Mucosa of descending colon (tissue), 3 donors: Measurements from ENCODE around the gene TBC1D20. TPM values are rescaled to one million over a fixed set of nuclear protein-coding genes. Genes with fewer than 3 reads are reported as not detected.
A peak's percentile ranks its signal among the peaks of the same experiment; 100 is the strongest.
"Not testable (repeated sequence)": the region's sequence is repeated elsewhere in the genome, so short reads cannot be mapped to it uniquely, and the experiment has no call there.

Experiments used
- ATAC-seq: fragments of 200-7000 bp; cut with Tn5 transposase; one replicate; pipeline ENCODE4 v1.9.1; 2020; ENCODE audit warnings: mild to moderate bottlenecking, moderate library complexity
- DNase-seq, 3 donors: peaks; one replicate each; pipeline ENCODE4 v3.0.0-alpha.2; 2020
- H3K36me3 ChIP-seq: fragments of 200-600 bp; one replicate; pipeline ENCODE4 v1.8.0; 2021; ENCODE audit warnings: low read depth, mild to moderate bottlenecking
- H3K4me1 ChIP-seq: fragments of 200-600 bp; one replicate; pipeline ENCODE4 v1.8.0; 2021; ENCODE audit warnings: low read depth, mild to moderate bottlenecking
- H3K4me3 ChIP-seq: fragments of 200-600 bp; one replicate; pipeline ENCODE4 v1.8.0; 2021; ENCODE audit warnings: mild to moderate bottlenecking
- H3K9me3 ChIP-seq: fragments of 200-600 bp; one replicate; pipeline ENCODE4 v1.8.0; 2021; ENCODE audit warnings: mild to moderate bottlenecking
- intact Hi-C, 2 donors: fragments of 100-400 bp; cut with DNase I in 1 of 2; cut with micrococcal nuclease in 1 of 2; formaldehyde crosslinking; loops; one replicate each; pipeline versions ENCODE4 v1.11.0 to v1.11.1; 2022; cut with DNase I, micrococcal nuclease
- total RNA-seq, 3 donors: library from RNA; stranded (reverse); fragmentation: NEBNext Ultra II Directional in 2 of 3; extraction: Animal tissue kit (Norgen Biotek cat#: 25700) in 2 of 3; gene quantifications; one replicate each; pipeline versions ENCODE4 v1.2.1 to v1.2.4, GENCODE V29; 2021 to 2023
- TF ChIP-seq, protein P1 (sequence below): fragments of 200-600 bp; IDR thresholded peaks from one replicate; pipeline ENCODE4 v1.8.0; 2022; ENCODE audit warnings: antibody characterized with exemption, mild to moderate bottlenecking
- donor health status: DM: no; HTN: no; CAD: no; lungs with moderate emphysema.
- donor health status: DM: no; HTN: no; CAD: no.
- donor health status: DM: no; HTN: yes; CAD: no.

Gene TBC1D20
- total RNA-seq, 3 donors from 2014 or later: 30.4 to 49.6 (median 36.0) TPM

DNA sequence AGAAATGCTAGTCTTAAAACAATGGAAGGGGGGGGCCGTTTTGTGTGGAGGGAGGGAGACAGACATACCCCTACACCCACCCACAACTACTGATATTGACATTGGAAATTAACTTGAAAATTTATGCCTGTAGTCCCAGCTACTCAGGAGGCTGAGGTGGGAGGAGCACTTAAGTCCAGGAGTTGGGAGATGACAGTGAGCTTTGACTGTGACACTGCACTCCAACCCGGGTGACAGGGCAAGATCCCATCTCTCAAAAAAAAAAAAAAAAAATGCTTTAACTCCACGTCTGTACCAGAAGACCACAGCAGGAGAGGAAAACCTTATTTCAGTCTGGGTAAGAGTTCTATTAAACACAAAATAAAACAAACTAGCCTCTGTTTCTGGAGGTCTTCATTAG lies 2.2 kb downstream of the TBC1D20 start:
- Histone ChIP-seq H3K36me3 (no peaks in the 10 kb centered on the region), H3K9me3 (no peaks in the 10 kb centered on the region), H3K4me1 (no peaks in the 10 kb centered on the region), H3K4me3 (no peak overlapping the region)
- no peak for ATAC-seq
- no peak for DNase-seq
- intact Hi-C loops: no loop called here
- TF ChIP-seq, protein P1, sequence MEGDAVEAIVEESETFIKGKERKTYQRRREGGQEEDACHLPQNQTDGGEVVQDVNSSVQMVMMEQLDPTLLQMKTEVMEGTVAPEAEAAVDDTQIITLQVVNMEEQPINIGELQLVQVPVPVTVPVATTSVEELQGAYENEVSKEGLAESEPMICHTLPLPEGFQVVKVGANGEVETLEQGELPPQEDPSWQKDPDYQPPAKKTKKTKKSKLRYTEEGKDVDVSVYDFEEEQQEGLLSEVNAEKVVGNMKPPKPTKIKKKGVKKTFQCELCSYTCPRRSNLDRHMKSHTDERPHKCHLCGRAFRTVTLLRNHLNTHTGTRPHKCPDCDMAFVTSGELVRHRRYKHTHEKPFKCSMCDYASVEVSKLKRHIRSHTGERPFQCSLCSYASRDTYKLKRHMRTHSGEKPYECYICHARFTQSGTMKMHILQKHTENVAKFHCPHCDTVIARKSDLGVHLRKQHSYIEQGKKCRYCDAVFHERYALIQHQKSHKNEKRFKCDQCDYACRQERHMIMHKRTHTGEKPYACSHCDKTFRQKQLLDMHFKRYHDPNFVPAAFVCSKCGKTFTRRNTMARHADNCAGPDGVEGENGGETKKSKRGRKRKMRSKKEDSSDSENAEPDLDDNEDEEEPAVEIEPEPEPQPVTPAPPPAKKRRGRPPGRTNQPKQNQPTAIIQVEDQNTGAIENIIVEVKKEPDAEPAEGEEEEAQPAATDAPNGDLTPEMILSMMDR: no peak

DNA sequence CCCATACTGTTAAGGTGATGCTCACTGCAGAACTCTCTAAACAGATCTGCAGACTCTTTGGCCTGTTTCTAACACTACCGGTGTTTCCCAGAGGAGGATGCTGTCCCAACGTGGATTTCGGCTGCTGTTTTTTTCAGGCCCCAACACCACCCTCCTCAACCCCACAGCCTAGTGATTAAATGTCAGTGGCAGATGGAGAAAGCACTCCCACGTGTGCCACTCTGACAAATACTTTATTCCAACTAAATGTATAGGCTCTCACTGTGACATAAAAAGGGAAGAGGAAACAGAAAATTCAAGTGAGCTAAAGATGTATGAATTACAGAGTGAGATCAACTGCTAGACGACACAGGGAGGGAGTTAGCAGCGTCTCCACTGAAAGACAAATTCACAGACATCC lies 3.6 kb downstream of the TBC1D20 start:
- ATAC-seq (no peak), DNase-seq (no peak)
- H3K36me3 ChIP-seq: no peaks in the 10 kb centered on the region
- peaks cover 5% of the 10 kb centered on the region for H3K4me1 ChIP-seq
- H3K4me3 ChIP-seq: no peak overlapping the region
- TF ChIP-seq, protein P1: no peak
- intact Hi-C loops: no loop called here
- no peaks in the 10 kb centered on the region for H3K9me3 ChIP-seq

DNA sequence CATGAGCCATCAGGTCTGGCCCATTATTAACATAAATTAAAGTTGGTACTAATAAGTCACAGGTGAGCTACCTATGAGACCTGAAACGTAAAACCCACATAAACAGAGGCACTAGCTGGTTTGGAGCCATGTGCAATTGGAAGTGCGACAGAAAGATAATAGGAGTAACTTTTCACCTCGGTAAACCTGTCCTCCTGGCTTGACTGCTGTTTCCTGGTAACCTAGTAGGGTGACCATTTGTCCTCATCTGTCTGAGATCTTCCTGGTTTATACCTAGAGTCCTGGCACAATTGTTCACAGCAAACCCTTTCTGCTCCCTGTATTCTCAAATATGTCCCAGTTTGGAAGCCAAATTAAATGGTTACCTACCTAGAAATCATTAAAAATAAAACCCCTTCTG lies 7.4 kb downstream of the TBC1D20 start:
- peaks cover 5% of the 10 kb centered on the region for H3K4me1 ChIP-seq
- ATAC-seq (peak; percentile 67), DNase-seq (no peak)
- no peak overlapping the region for H3K4me3 ChIP-seq
- no peaks in the 10 kb centered on the region for H3K9me3 ChIP-seq
- no peaks in the 10 kb centered on the region for H3K36me3 ChIP-seq
- intact Hi-C loops: no loop called here
- TF ChIP-seq, protein P1: no peak

DNA sequence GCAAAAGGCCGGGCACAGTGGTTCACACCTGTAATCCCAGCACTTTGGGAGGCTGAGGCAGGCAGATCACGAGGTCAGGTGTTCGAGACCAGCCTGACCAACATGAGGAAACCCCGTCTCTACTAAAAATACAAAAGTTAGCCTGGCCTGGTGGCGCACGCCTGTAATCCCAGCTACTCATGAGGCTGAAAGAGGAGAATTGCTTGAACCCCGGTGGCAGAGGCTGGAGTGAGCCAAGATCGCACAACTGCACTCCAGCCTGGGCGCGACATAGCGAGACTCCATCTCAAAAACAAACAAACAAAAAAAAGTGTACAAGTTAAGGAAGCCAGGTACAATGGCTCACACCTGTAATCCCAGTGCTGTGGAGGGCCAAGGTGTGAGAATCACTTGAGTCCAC lies 10.3 kb downstream of the TBC1D20 start:
- H3K36me3 ChIP-seq, DNase-seq, H3K4me1 ChIP-seq, H3K4me3 ChIP-seq, ATAC-seq, intact Hi-C loops, H3K9me3 ChIP-seq: not testable (repeated sequence)

DNA sequence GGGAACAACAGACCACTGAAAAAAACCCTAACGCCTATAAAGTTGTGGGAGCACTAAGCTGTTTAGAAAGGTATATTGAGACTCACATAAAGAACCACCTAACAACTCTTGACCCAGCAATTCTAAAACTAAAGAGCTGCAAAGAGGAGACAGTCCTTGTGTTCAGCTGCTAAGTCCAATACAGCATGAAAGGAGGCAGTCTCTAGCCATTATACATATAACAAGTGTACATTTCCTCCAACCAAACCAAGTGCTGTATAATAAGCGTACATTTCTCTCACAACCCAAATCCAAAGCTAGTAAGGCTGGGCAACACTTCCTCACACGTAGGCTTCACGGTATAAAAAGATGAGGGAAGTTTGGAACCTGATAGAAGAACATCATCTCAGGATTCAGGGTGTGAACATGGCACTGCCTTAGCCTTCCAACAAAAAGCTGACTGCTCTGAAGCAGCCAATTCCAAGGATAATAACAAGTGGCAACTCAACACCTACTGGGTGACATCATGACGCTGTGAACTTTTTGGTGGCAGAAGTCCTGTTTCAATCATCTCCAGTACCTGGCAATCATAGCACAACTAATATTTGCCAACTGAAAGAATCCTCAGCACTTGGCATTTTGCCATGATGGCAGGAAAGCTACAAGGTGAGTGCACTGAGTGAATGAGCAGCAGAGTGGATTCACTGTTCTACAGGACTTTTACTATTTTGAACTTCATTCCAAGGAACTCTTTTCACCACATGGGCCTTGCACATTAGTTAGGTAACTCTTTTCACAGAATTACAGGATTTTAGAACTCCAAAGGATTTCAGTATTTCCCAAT lies 16.6 kb downstream of the TBC1D20 start:
- intact Hi-C loops: no loop called here

DNA sequence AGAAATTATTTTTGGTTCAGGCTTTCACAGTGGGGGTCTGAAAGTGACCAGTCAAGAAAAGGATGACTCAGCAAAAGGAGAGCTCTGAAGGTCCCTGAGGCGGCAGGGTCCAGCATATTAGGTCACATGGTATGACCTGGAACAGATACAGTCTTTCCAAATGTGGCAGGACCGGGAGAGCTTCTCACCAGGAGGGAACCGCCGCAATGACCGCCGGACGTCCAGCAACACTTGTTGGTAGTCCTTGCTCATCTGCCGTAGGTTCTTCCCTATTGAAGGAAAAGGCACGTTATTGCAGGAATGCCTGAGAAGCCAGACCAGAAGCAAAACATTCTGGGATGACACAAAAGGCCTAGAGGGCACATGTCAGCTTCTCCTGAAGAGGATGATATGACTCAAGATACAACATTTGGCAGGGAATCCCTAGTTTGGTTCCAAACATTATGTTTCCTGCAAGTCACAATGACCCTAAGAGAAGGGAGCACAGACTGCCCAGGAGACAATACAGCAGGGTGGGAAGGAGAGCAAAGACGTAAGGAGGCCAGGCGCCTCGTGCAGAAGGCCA lies 17.4 kb downstream of the TBC1D20 start:
- no peaks in the 10 kb centered on the region for H3K9me3 ChIP-seq
- peaks cover 10% of the 10 kb centered on the region for H3K36me3 ChIP-seq
- H3K4me1 ChIP-seq: peaks cover 12% of the 10 kb centered on the region
- intact Hi-C loops: no loop called here
- TF ChIP-seq, protein P1: no peak
- ATAC-seq: no peak
- DNase-seq: no peak
- no peak overlapping the region for H3K4me3 ChIP-seq

More for the DNA sequence above, 16.6 kb downstream of the TBC1D20 start:
- no peaks in the 10 kb centered on the region for H3K9me3 ChIP-seq
- no peak overlapping the region for H3K4me3 ChIP-seq
- H3K4me1 ChIP-seq: peaks cover 12% of the 10 kb centered on the region
- DNase-seq: no peak
- peaks cover 5% of the 10 kb centered on the region for H3K36me3 ChIP-seq
- ATAC-seq: no peak
- TF ChIP-seq, protein P1: no peak
